ENCODE results near the gene SIT1. TPM values are rescaled to one million over a fixed set of nuclear protein-coding genes. Genes with fewer than 3 reads are reported as not detected.

Gene SIT1
- polyA plus RNA-seq, 1 donor (not counting 4 experiments of a cell fraction or from before 2014, with no cell fraction given): not detected

DNA sequence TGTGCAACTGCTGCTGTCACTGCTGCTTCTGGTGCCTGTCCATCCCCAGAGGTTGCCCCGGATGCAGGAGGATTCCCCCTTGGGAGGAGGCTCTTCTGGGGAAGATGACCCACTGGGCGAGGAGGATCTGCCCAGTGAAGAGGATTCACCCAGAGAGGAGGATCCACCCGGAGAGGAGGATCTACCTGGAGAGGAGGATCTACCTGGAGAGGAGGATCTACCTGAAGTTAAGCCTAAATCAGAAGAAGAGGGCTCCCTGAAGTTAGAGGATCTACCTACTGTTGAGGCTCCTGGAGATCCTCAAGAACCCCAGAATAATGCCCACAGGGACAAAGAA is 23.3 kb upstream of the SIT1 start:
- peak overlapping the region; percentile 8 for H2AFZ ChIP-seq (ENCODE audit: control insufficient read depth, low read length)
- H3K4me3 ChIP-seq (ENCODE audit: control insufficient read depth in 2 of 3, extremely low read depth in 1 of 3, insufficient read depth in 2 of 3, low read depth in 1 of 3, low read length in 3 of 3): no peak overlapping the region
- peak overlapping the region; percentile 34 for H3K4me2 ChIP-seq (ENCODE audit: control insufficient read depth, extremely low read depth, insufficient read depth, low read depth, low read length)
- H3K9ac ChIP-seq (ENCODE audit: control insufficient read depth, extremely low read depth, insufficient read depth, low read length): no peak overlapping the region
- H4K20me1 ChIP-seq (ENCODE audit: control insufficient read depth, extremely low read depth, insufficient read depth, low read length): no peaks in the 10 kb centered on the region
- H3K4me1 ChIP-seq (ENCODE audit: control insufficient read depth, extremely low read depth, insufficient read depth, low read length): peaks cover 15% of the 10 kb centered on the region
- H3K36me3 ChIP-seq (ENCODE audit: control insufficient read depth in 2 of 2, extremely low read depth in 1 of 2, insufficient read depth in 2 of 2, low read length in 2 of 2): no peaks in the 10 kb centered on the region
- no peak for DNase-seq (ENCODE audit: low read depth, low spot score)
- H3K27me3 ChIP-seq (ENCODE audit: control insufficient read depth, extremely low read depth, insufficient read depth, low read length): no peaks in the 10 kb centered on the region
- no peak for TF ChIP-seq EZH2 (IDR thresholded peaks at IDR 0.05; ENCODE audit: low read length)
- TF ChIP-seq, protein P1, sequence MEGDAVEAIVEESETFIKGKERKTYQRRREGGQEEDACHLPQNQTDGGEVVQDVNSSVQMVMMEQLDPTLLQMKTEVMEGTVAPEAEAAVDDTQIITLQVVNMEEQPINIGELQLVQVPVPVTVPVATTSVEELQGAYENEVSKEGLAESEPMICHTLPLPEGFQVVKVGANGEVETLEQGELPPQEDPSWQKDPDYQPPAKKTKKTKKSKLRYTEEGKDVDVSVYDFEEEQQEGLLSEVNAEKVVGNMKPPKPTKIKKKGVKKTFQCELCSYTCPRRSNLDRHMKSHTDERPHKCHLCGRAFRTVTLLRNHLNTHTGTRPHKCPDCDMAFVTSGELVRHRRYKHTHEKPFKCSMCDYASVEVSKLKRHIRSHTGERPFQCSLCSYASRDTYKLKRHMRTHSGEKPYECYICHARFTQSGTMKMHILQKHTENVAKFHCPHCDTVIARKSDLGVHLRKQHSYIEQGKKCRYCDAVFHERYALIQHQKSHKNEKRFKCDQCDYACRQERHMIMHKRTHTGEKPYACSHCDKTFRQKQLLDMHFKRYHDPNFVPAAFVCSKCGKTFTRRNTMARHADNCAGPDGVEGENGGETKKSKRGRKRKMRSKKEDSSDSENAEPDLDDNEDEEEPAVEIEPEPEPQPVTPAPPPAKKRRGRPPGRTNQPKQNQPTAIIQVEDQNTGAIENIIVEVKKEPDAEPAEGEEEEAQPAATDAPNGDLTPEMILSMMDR (optimal IDR thresholded peaks at IDR 0.05 in 1 of 3, IDR thresholded peaks at IDR 0.05 in 1 of 3, conservative IDR thresholded peaks at IDR 0.05 in 1 of 3; ENCODE audit: extremely low read depth in 1 of 3, insufficient read depth in 2 of 3, low read length in 3 of 3): no peak
- dilution Hi-C loops (cut with MboI; ENCODE audit: extremely low pct_ligation_motif_present, low sequenced_read_pairs): no loop called here
- H3K9me1 ChIP-seq (ENCODE audit: control insufficient read depth, extremely low read depth, insufficient read depth, low read length): no peaks in the 10 kb centered on the region
- H3K79me2 ChIP-seq (ENCODE audit: control insufficient read depth, insufficient read depth, low read length): no peaks in the 10 kb centered on the region
- no peak overlapping the region for H3K27ac ChIP-seq (ENCODE audit: control insufficient read depth, insufficient read depth, low read length)
- no peaks in the 10 kb centered on the region for H3K9me3 ChIP-seq (ENCODE audit: control insufficient read depth, low read depth, low read length)
- FAIRE-seq: no peak

DNA sequence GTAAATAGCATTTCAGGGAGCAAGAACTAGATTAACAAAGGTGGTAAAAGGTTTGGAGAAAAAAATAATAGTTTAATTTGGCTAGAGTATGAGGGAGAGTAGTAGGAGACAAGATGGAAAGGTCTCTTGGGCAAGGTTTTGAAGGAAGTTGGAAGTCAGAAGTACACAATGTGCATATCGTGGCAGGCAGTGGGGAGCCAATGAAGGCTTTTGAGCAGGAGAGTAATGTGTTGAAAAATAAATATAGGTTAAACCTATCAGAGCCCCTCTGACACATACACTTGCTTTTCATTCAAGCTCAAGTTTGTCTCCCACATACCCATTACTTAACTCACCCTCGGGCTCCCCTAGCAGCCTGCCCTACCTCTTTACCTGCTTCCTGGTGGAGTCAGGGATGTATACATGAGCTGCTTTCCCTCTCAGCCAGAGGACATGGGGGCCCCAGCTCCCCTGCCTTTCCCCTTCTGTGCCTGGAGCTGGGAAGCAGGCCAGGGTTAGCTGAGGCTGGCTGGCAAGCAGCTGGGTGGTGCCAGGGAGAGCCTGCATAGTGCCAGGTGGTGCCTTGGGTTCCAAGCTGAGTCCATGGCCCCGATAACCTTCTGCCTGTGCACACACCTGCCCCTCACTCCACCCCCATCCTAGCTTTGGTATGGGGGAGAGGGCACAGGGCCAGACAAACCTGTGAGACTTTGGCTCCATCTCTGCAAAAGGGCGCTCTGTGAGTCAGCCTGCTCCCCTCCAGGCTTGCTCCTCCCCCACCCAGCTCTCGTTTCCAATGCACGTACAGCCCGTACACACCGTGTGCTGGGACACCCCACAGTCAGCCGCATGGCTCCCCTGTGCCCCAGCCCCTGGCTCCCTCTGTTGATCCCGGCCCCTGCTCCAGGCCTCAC is 22.6 kb upstream of the SIT1 start, which contains the start of gene CA9:
CA9 (plus strand) TSS at position 797 of the 893 bp plus-strand sequence; CDS start at position 829, 32 bp downstream.
- Histone ChIP-seq H3K9me3 (ENCODE audit: control insufficient read depth, low read depth, low read length) (no peaks in the 10 kb centered on the region), H3K79me2 (ENCODE audit: control insufficient read depth, insufficient read depth, low read length) (no peaks in the 10 kb centered on the region), H3K9ac (ENCODE audit: control insufficient read depth, extremely low read depth, insufficient read depth, low read length) (no peak within 1 kb of the TSS), H2AFZ (ENCODE audit: control insufficient read depth, low read length) (peak within 1 kb of the TSS; percentile 8), H3K4me2 (ENCODE audit: control insufficient read depth, extremely low read depth, insufficient read depth, low read depth, low read length) (peak within 1 kb of the TSS; percentile 34), H3K4me1 (ENCODE audit: control insufficient read depth, extremely low read depth, insufficient read depth, low read length) (peaks cover 19% of the 10 kb centered on the region), H3K36me3 (ENCODE audit: control insufficient read depth in 2 of 2, extremely low read depth in 1 of 2, insufficient read depth in 2 of 2, low read length in 2 of 2) (no peaks in the 10 kb centered on the region), H3K27me3 (ENCODE audit: control insufficient read depth, extremely low read depth, insufficient read depth, low read length) (no peaks in the 10 kb centered on the region), H4K20me1 (ENCODE audit: control insufficient read depth, extremely low read depth, insufficient read depth, low read length) (no peaks in the 10 kb centered on the region), H3K27ac (ENCODE audit: control insufficient read depth, insufficient read depth, low read length) (no peak within 1 kb of the TSS), H3K4me3 (ENCODE audit: control insufficient read depth in 2 of 3, extremely low read depth in 1 of 3, insufficient read depth in 2 of 3, low read depth in 1 of 3, low read length in 3 of 3) (no peak within 1 kb of the TSS), H3K9me1 (ENCODE audit: control insufficient read depth, extremely low read depth, insufficient read depth, low read length) (no peaks in the 10 kb centered on the region)
- DNase-seq (ENCODE audit: low read depth, low spot score) (no peak), FAIRE-seq (no peak)
- no peak for TF ChIP-seq EZH2 (IDR thresholded peaks at IDR 0.05; ENCODE audit: low read length)
- TF ChIP-seq, protein P1 (optimal IDR thresholded peaks at IDR 0.05 in 1 of 3, IDR thresholded peaks at IDR 0.05 in 1 of 3, conservative IDR thresholded peaks at IDR 0.05 in 1 of 3; ENCODE audit: extremely low read depth in 1 of 3, insufficient read depth in 2 of 3, low read length in 3 of 3): no peak
- dilution Hi-C loops (cut with MboI; ENCODE audit: extremely low pct_ligation_motif_present, low sequenced_read_pairs): no loop called here
